ENCODE data around the gene EYA2.

EYA2 gene

DNA sequence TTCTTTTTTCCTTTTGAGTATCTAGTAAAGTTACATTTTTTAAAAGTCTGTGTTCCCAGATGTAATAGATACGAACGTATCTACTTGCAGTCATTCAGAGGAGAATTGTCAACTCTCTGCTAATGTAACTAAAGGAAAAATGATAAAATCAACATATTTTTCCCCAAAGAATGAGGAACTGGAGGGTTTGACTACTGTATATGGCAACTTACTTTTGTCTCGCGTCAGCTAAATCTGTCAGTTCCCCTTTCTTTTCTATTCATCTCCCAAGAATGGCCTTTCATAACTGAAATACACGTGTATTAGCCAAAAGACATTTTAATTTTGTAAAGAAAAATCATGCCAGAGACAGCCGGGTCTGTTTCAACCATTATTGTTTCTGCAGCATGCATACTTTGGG lies 5.4 kb downstream of the EYA2 start:
- DNase-seq (ENCODE audit: low read depth), result no peak
- H3K4me3 ChIP-seq (ENCODE audit: low read length), result no peak overlapping the region
- TF ChIP-seq, protein P1, sequence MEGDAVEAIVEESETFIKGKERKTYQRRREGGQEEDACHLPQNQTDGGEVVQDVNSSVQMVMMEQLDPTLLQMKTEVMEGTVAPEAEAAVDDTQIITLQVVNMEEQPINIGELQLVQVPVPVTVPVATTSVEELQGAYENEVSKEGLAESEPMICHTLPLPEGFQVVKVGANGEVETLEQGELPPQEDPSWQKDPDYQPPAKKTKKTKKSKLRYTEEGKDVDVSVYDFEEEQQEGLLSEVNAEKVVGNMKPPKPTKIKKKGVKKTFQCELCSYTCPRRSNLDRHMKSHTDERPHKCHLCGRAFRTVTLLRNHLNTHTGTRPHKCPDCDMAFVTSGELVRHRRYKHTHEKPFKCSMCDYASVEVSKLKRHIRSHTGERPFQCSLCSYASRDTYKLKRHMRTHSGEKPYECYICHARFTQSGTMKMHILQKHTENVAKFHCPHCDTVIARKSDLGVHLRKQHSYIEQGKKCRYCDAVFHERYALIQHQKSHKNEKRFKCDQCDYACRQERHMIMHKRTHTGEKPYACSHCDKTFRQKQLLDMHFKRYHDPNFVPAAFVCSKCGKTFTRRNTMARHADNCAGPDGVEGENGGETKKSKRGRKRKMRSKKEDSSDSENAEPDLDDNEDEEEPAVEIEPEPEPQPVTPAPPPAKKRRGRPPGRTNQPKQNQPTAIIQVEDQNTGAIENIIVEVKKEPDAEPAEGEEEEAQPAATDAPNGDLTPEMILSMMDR (conservative IDR thresholded peaks at IDR 0.05; ENCODE audit: low read depth, low read length), result no peak

DNA sequence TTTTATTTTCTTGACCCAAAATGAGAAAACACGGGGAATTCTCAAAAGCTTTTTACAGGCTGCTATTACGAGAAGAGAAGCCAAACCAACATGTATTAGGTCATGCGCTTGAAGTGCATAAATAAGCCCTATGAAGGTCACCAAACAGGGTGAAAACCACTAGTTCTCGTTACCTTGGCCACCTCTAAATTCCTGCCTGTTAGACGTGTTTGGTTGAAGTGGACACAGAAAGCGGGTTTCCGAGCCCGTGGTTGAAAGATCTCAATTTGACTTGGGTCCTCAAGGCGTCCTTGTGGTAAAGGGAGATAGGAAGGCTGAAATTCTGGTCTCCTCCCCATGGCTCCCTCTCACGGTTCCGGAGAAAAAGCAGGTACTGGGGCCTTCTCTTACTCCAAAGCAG lies 6.2 kb downstream of the EYA2 start:
- no peak for DNase-seq (ENCODE audit: low read depth)
- no peak overlapping the region for H3K4me3 ChIP-seq (ENCODE audit: low read length)
- TF ChIP-seq, protein P1 (conservative IDR thresholded peaks at IDR 0.05; ENCODE audit: low read depth, low read length), result no peak

DNA sequence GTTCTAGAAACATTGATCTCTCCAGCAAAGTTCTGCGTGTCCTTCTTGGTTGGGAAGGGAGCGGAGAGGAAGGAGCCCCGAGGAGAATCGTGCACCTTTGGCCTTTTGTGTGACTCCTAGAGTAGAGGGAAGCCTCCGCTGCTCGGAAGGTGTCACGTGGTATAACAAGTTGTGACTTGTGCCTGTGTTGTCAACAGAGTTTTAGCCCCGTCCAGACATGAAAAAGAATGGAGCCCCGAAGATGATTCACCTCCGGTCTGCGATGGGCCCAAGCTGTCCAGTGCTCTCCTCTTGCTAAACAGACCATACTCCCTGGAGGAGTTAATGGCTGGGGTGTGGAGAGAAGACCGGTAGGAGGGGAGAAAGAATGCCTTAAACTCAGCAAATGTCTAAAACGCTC lies 7.0 kb downstream of the EYA2 start:
- DNase-seq (ENCODE audit: low read depth), result no peak
- TF ChIP-seq, protein P1 (conservative IDR thresholded peaks at IDR 0.05; ENCODE audit: low read depth, low read length), result no peak
- H3K4me3 ChIP-seq (ENCODE audit: low read length), result no peak overlapping the region

DNA sequence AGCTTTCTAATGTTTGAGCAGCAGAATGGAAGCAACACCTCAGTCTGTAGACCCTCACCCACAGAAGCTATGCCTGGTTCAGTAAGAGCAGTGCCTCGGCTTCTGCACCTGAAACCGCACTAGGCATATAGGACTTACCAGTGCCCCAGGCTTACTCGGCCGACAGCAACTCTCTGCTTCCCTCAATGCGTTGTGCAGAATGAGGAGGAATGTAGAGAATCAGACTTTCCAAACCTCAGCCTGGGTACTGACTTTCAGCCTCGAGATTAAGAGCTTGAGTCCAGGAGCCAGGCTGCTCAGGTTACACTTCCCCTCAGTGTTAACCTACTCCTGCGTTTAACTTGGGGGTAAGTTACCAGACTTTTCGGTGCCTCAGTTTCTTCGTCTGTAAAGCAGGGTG lies 8.6 kb downstream of the EYA2 start:
- DNase-seq (ENCODE audit: low read depth), result no peak
- TF ChIP-seq, protein P1 (conservative IDR thresholded peaks at IDR 0.05; ENCODE audit: low read depth, low read length), result no peak
- no peak overlapping the region for H3K4me3 ChIP-seq (ENCODE audit: low read length)

DNA sequence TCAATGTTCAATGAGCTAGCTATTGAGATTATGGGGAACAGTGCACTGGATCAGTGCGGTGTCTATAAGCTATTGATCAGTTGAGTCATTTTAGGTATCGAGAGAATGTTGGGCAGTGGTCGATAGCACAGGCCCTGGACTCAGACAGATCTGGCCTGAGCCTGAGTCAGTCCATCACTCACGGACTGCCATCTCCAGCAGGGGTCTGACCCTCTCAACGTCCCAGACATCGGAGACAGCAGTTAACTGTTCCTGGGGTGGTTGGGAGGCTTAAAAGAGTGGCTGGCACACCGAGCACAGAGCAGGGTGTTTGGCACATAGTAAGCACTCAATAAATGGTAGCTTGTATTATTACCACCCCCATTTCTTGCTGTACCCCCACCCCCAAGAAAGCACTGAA lies 9.3 kb downstream of the EYA2 start:
- TF ChIP-seq, protein P1 (conservative IDR thresholded peaks at IDR 0.05; ENCODE audit: low read depth, low read length), result no peak
- no peak overlapping the region for H3K4me3 ChIP-seq (ENCODE audit: low read length)
- no peak for DNase-seq (ENCODE audit: low read depth)

DNA sequence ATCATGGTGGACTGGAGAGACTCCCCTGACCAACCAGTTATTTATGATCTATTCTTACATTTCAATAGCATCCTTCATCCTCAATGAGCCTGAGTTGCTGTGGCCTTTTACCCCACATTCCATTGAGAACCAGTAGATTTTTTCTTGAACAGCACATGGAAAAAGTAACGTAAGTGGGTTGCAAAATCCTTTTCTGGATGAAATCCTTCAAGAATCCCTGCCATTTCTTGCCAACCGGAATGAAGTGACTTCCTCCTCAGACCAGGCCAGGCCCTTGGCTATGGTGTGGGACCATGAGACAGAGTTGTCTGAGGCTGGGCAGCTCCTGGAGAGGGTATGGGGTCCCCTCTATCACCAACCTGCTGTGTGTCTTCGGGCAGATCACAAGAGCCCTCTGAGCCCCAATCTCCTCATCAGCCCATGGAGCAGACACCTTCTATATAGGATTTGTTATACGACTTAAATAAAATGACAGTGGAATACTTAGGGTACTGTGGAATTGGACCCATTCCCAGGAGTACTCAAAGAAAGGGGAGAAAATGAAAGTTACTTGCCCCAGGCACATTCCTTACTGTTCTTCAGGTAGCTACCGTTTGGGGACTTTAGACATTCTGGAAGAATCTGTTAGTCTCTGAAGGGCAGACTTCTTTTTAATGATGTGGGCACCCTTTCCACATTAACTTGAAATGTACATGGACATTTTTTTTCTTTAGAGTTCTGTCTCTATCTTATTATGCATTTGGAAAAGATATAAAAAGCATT lies 10.9 kb downstream of the EYA2 start:
- H3K4me3 ChIP-seq (ENCODE audit: low read length), result no peak overlapping the region
- no peak for DNase-seq (ENCODE audit: low read depth)
- TF ChIP-seq, protein P1 (conservative IDR thresholded peaks at IDR 0.05; ENCODE audit: low read depth, low read length), result no peak

DNA sequence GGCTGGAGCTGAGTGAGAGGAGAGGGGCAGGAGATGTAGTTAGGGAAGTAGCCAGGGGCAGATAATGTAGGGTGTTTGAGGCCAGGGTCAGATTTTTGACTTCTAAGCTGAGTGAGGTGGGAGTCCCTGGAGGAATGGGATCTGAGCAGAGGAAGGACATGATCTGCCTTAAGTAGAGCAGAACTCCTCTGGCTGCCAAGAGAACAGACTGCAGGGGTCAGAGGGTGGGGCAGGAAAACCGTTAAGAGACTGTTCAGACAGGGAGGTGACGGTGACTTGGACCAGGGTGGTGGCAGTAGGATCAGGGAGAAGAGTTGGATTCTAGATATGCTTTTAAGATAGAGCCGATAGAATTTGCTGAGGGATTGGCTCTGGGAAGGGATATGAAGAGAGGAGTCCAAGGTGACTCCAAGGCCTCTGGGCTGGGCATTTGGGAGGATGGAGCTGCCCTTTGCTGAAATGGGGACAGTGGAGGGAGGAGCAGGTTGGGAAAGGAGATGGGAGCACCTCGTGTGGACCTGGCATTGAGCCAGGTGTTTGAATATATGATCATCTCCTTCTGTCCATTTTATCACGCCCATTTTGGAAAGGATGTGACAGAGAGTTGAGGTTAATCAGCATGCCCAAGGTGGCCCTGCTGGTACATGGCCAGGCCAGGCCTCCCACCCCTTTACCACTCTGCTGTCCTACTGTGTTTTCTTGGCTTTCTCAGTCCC lies 18.8 kb downstream of the EYA2 start:
- TF ChIP-seq, protein P1 (conservative IDR thresholded peaks at IDR 0.05; ENCODE audit: low read depth, low read length), result no peak
- DNase-seq (ENCODE audit: low read depth), result no peak
- no peak overlapping the region for H3K4me3 ChIP-seq (ENCODE audit: low read length)
